Mucosa of rectum (tissue), 2 donors: ENCODE measurements around the gene WDFY2.
"Not testable (repeated sequence)": the region's sequence is repeated elsewhere in the genome, so short reads cannot be mapped to it uniquely, and the experiment has no call there.

Experiments
- H3K27ac ChIP-seq, 2 donors: one replicate each; pipeline ENCODE4 v1.7.0; 2013; ENCODE audit warnings: inconsistent platforms in 2 of 2, low read depth in 2 of 2, low read length in 2 of 2
- H3K27me3 ChIP-seq, 2 donors: one replicate each; pipeline ENCODE4 v1.7.0; 2013; ENCODE audit warnings: low read length in 2 of 2; ENCODE audit not compliant: control insufficient read depth in 2 of 2, insufficient read depth in 2 of 2
- H3K36me3 ChIP-seq, 2 donors: one replicate each; pipeline ENCODE4 v1.7.0; 2013; ENCODE audit warnings: low read length in 2 of 2; ENCODE audit not compliant: control insufficient read depth in 2 of 2, insufficient read depth in 2 of 2
- H3K4me1 ChIP-seq, 2 donors: one replicate each; pipeline ENCODE4 v1.7.0; 2013; ENCODE audit warnings: low read length in 2 of 2, mild to moderate bottlenecking in 1 of 2; ENCODE audit not compliant: control insufficient read depth in 2 of 2, insufficient read depth in 2 of 2
- H3K4me3 ChIP-seq, 2 donors: one replicate each; pipeline ENCODE4 v1.7.0; 2013; ENCODE audit warnings: low read length in 2 of 2
- H3K9ac ChIP-seq, 2 donors: one replicate each; pipeline ENCODE4 v1.7.0; 2013; ENCODE audit warnings: low read length in 2 of 2, low read depth in 1 of 2, mild to moderate bottlenecking in 1 of 2
- H3K9me3 ChIP-seq, 2 donors: one replicate each; pipeline ENCODE4 v1.7.0; 2013; ENCODE audit warnings: low read length in 2 of 2; ENCODE audit not compliant: control insufficient read depth in 2 of 2
- donor health status: healthy.
- donor health status: Normal muscosa, but diverticular disease.

WDFY2 gene

GRCh38 chr13:51564252-51564651, 20.0 kb upstream of the WDFY2 start:
- H3K9me3 ChIP-seq: no peaks in the 10 kb centered on the region
- H3K4me3 ChIP-seq: no peak overlapping the region
- H3K27me3 ChIP-seq: no peaks in the 10 kb centered on the region
- no peak overlapping the region for H3K9ac ChIP-seq
- H3K27ac ChIP-seq: no peak overlapping the region
- no peaks in the 10 kb centered on the region for H3K4me1 ChIP-seq
- no peaks in the 10 kb centered on the region for H3K36me3 ChIP-seq

GRCh38 chr13:51564671-51565070, 19.6 kb upstream of the WDFY2 start:
- no peaks in the 10 kb centered on the region for H3K27me3 ChIP-seq
- no peak overlapping the region for H3K27ac ChIP-seq
- no peaks in the 10 kb centered on the region for H3K4me1 ChIP-seq
- H3K4me3 ChIP-seq: no peak overlapping the region
- H3K9me3 ChIP-seq: no peaks in the 10 kb centered on the region
- no peak overlapping the region for H3K9ac ChIP-seq
- H3K36me3 ChIP-seq: no peaks in the 10 kb centered on the region

GRCh38 chr13:51569001-51569400, 15.3 kb upstream of the WDFY2 start:
- not testable (repeated sequence) for H3K27me3 ChIP-seq, H3K9ac ChIP-seq, H3K9me3 ChIP-seq, H3K36me3 ChIP-seq, H3K4me1 ChIP-seq, H3K4me3 ChIP-seq, H3K27ac ChIP-seq

GRCh38 chr13:51576754-51577153, 7.5 kb upstream of the WDFY2 start:
- Histone ChIP-seq H3K4me3 (no peak overlapping the region), H3K36me3 (no peaks in the 10 kb centered on the region), H3K4me1 (no peaks in the 10 kb centered on the region), H3K9ac (no peak overlapping the region), H3K9me3 (no peaks in the 10 kb centered on the region), H3K27ac (no peak overlapping the region), H3K27me3 (no peaks in the 10 kb centered on the region)

- H3K36me3 ChIP-seq: no peaks in the 10 kb centered on the region
- no peaks in the 10 kb centered on the region for H3K4me1 ChIP-seq
- H3K4me3 ChIP-seq: no peak overlapping the region
- no peaks in the 10 kb centered on the region for H3K27me3 ChIP-seq
- no peaks in the 10 kb centered on the region for H3K9me3 ChIP-seq
- H3K9ac ChIP-seq: no peak overlapping the region
- no peak overlapping the region for H3K27ac ChIP-seq
Observed at GRCh38 chr13:51577690-51578089, 6.6 kb upstream of the WDFY2 start.

- Histone ChIP-seq H3K9me3 (no peaks in the 10 kb centered on the region), H3K27me3 (no peaks in the 10 kb centered on the region), H3K4me1 (peaks cover 4 to 6% of the 10 kb centered on the region in 2 donors), H3K27ac (no peak overlapping the region), H3K36me3 (no peaks in the 10 kb centered on the region), H3K4me3 (no peak overlapping the region), H3K9ac (no peak overlapping the region)
Observed at GRCh38 chr13:51579676-51580075, 4.6 kb upstream of the WDFY2 start.

- Histone ChIP-seq H3K27me3 (no peaks in the 10 kb centered on the region), H3K9ac (no peak overlapping the region), H3K4me3 (no peak overlapping the region), H3K4me1 (peaks cover 14 to 16% of the 10 kb centered on the region in 2 donors), H3K27ac (no peak overlapping the region), H3K36me3 (no peaks in the 10 kb centered on the region), H3K9me3 (no peaks in the 10 kb centered on the region)
Observed at GRCh38 chr13:51581148-51581820, 3.0 kb upstream of the WDFY2 start.

- Histone ChIP-seq H3K9ac (peak overlapping the region; percentile 2 to 59), H3K27ac (peak overlapping the region; percentile 77 to 91), H3K4me1 (peaks cover 14 to 16% of the 10 kb centered on the region in 2 donors), H3K36me3 (no peaks in the 10 kb centered on the region), H3K9me3 (no peaks in the 10 kb centered on the region), H3K4me3 (peak overlapping the region; percentile 71 to 78), H3K27me3 (no peaks in the 10 kb centered on the region)
Observed at GRCh38 chr13:51583469-51583874, 790 bp upstream of the WDFY2 start.

- Histone ChIP-seq H3K36me3 (no peaks in the 10 kb centered on the region), H3K27me3 (no peaks in the 10 kb centered on the region), H3K4me3 (peak overlapping the region; percentile 78 to 90), H3K9me3 (no peaks in the 10 kb centered on the region), H3K27ac (peak overlapping the region; percentile 88 to 91), H3K9ac (peak overlapping the region; percentile 72 to 81), H3K4me1 (peaks cover 14 to 16% of the 10 kb centered on the region in 2 donors)
Observed at GRCh38 chr13:51584731-51585672, 740 bp downstream of the WDFY2 start.

GRCh38 chr13:51585696-51586095, 1.4 kb downstream of the WDFY2 start:
- Histone ChIP-seq H3K4me1 (peaks cover 14 to 16% of the 10 kb centered on the region in 2 donors), H3K27me3 (no peaks in the 10 kb centered on the region), H3K9ac (no peak overlapping the region), H3K4me3 (peak overlapping the region; percentile 37 to 90), H3K9me3 (no peaks in the 10 kb centered on the region), H3K36me3 (no peaks in the 10 kb centered on the region), H3K27ac (no peak overlapping the region)
